ENCODE measurements around the gene RANBP17. TPM values are rescaled to one million over a fixed set of nuclear protein-coding genes. Genes with fewer than 3 reads are reported as not detected.

Gene RANBP17
- total RNA-seq, 4 donors from 2014 or later: 9.8 to 20.8 (median 10.3) TPM

GRCh38 chr5:170882345-170882744 is 20.5 kb downstream of the RANBP17 start:
- Histone ChIP-seq H3K4me1 (no peaks in the 10 kb centered on the region), H3K27ac (no peak overlapping the region), H3K27me3 (no peaks in the 10 kb centered on the region), H3K4me3 (no peak overlapping the region), H3K36me3 (no peaks in the 10 kb centered on the region), H3K9me3 (no peaks in the 10 kb centered on the region)
- DNase-seq: no peak
- TF ChIP-seq POLR2A (IDR thresholded peaks at IDR 0.05): no peak
- TF ChIP-seq, protein P1, sequence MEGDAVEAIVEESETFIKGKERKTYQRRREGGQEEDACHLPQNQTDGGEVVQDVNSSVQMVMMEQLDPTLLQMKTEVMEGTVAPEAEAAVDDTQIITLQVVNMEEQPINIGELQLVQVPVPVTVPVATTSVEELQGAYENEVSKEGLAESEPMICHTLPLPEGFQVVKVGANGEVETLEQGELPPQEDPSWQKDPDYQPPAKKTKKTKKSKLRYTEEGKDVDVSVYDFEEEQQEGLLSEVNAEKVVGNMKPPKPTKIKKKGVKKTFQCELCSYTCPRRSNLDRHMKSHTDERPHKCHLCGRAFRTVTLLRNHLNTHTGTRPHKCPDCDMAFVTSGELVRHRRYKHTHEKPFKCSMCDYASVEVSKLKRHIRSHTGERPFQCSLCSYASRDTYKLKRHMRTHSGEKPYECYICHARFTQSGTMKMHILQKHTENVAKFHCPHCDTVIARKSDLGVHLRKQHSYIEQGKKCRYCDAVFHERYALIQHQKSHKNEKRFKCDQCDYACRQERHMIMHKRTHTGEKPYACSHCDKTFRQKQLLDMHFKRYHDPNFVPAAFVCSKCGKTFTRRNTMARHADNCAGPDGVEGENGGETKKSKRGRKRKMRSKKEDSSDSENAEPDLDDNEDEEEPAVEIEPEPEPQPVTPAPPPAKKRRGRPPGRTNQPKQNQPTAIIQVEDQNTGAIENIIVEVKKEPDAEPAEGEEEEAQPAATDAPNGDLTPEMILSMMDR (IDR thresholded peaks at IDR 0.05): no peak

DNA sequence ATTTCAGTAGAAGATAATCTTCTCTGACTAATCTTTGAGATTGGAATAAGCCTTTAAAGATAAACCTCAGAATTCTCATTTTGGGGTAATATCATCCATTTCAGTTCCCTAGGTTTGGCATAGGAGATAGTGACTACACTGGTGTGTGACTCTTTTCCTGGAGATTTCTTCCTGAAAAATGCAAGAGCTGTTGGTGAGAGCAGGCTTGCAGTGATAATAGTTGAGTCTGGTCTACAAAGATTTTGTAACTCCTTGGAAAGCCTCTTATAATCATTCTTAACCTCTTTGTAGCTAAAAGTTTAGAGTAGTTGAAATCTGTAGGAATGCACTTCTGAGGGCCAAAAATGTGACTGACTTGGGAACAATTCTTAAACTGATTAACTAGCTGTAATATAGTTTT is 23.4 kb downstream of the RANBP17 start:
- Histone ChIP-seq H3K27ac (no peak overlapping the region), H3K36me3 (no peaks in the 10 kb centered on the region), H3K27me3 (no peaks in the 10 kb centered on the region), H3K9me3 (no peaks in the 10 kb centered on the region), H3K4me3 (no peak overlapping the region), H3K4me1 (no peaks in the 10 kb centered on the region)
- TF ChIP-seq, protein P1 (IDR thresholded peaks at IDR 0.05): no peak
- TF ChIP-seq POLR2A (IDR thresholded peaks at IDR 0.05): no peak
- no peak for DNase-seq

- Histone ChIP-seq H3K4me1 (no peaks in the 10 kb centered on the region), H3K9me3 (no peaks in the 10 kb centered on the region), H3K27me3 (no peaks in the 10 kb centered on the region), H3K36me3 (no peaks in the 10 kb centered on the region), H3K4me3 (no peak overlapping the region), H3K27ac (no peak overlapping the region)
- no peak for DNase-seq
- TF ChIP-seq, protein P1 (IDR thresholded peaks at IDR 0.05): no peak
- no peak for TF ChIP-seq POLR2A (IDR thresholded peaks at IDR 0.05)
Measured at GRCh38 chr5:170885809-170886208, 24.0 kb downstream of the RANBP17 start.

GRCh38 chr5:170886210-170886894 is 24.5 kb downstream of the RANBP17 start:
- Histone ChIP-seq H3K36me3 (no peaks in the 10 kb centered on the region), H3K27ac (no peak overlapping the region), H3K4me1 (no peaks in the 10 kb centered on the region), H3K9me3 (no peaks in the 10 kb centered on the region), H3K27me3 (no peaks in the 10 kb centered on the region), H3K4me3 (no peak overlapping the region)
- no peak for TF ChIP-seq POLR2A (IDR thresholded peaks at IDR 0.05)
- TF ChIP-seq, protein P1 (IDR thresholded peaks at IDR 0.05): no peak
- no peak for DNase-seq

- Histone ChIP-seq H3K4me1 (no peaks in the 10 kb centered on the region), H3K36me3 (no peaks in the 10 kb centered on the region), H3K4me3 (no peak overlapping the region), H3K27ac (no peak overlapping the region), H3K9me3 (no peaks in the 10 kb centered on the region), H3K27me3 (no peaks in the 10 kb centered on the region)
- no peak for DNase-seq
- no peak for TF ChIP-seq POLR2A (IDR thresholded peaks at IDR 0.05)
- TF ChIP-seq, protein P1 (IDR thresholded peaks at IDR 0.05): no peak
Measured at GRCh38 chr5:170892196-170892595, 30.4 kb downstream of the RANBP17 start.
